Measurements from ENCODE around the gene DPM2.

DPM2 gene

DNA sequence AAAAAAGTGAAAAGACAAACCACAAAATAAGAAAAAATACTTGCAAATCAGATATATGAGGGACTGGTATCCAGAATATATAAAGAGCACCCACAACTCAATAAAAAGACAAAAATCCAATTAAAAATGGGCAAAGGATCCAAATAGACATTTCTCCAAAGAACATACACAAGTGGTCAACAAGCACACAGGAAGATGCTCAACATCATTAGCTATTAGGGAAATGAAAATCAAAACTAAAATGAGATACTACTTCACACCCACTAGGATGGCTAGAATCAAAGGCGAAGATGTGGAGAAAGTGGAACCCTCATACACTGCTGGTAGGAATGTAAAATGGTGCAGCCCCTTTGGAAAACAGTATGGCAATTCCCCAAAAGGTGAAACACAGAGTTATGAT lies 21.1 kb upstream of the DPM2 start:
- DNase-seq (ENCODE audit: low read depth in 4 of 4, low spot score in 1 of 4): no peak

DNA sequence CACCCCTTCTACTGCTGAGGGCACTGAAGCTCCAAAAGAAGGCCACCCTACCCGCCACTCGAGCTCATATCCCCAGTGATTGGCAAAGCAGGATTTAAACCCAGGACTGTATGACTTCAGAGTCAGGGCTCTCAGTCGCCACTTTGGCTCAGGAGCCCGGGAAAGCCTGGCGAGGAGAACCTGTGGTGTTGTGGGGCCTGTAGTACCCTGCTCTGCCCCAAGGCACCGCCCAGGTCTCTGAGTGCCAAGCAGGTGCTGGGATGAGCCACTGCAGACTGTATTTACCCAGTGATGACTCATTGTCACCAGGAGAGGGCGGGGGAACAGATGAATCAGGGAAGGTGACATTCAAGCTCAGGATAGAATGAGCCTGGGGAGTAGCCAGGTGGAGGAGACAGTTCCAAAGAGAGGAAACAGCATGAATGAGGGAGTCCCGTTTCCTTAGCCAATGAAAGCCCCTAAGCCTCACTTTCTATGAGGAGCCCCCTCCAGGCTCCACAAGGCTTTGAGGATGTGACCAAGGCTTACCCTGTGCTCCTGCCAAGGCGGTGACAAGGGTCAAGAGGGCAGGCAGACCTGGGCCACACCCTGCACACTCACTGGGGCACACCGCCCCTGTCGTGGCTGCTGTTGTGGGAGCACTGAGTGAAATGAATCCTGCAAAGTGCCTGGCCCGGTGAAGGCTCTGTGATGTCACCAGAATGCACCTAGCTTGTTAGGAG lies 17.8 kb upstream of the DPM2 start:
- DNase-seq (ENCODE audit: low read depth in 4 of 4, low spot score in 1 of 4): peak; percentile 53 to 81 (median 62)

DNA sequence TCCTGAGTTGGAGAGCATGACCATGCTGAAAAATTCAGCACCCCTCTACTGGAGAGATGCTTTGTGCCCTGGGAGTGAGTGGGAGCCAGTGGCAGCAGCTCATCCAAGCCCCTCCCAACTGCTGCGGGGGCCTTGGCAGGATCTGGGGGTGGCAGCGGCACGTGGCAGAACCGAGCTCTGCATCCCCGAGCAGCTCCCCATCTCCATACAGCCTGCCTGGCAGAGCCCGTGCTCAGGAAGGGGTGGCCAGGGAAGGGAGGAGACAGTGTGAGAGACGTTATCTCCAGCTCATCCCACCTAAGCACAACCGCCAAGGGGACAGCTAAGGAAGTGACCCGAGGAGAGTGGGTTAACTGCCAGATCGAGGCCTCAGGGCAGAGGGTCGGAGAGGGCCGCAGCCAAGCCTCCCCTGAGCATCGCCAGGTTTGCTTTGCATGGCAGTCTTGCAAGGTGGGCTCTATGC lies 17.2 kb upstream of the DPM2 start:
- no peak for DNase-seq (ENCODE audit: low read depth in 4 of 4, low spot score in 1 of 4)

DNA sequence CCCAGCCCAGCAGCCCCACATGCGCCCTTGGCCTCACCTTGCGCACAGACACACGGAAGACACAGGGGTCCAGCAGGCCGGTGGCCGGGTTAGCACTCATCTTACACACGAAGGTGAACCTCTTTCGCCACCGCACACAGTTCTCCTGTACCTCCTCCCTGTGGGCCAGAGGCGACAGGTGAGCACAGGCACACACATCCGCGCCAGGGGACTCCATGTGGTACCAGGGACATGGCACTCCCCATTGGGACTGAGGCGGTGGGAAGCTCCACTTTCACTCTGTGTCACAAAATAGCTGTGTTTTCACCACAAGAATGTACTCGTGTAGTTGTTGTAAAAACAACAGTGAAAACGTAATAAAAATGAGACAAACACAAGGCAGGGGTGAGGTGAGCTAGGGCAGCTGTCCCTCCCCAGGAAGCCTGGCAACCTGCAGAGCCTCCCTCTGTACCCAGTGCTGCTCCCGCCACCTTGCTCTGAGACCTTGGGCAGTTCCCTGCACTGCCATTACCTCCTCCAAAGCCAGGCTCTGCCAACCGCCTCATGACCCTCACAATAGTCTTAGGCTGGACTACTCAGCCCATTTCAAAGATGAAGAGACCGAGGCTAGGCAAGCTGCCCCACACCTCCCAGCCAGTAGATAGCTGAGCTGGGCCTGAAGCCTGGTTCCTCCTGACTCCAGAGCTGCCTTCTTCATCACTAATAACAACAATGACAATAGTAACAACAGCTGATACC lies 16.3 kb upstream of the DPM2 start:
- DNase-seq (ENCODE audit: low read depth in 4 of 4, low spot score in 1 of 4): no peak

DNA sequence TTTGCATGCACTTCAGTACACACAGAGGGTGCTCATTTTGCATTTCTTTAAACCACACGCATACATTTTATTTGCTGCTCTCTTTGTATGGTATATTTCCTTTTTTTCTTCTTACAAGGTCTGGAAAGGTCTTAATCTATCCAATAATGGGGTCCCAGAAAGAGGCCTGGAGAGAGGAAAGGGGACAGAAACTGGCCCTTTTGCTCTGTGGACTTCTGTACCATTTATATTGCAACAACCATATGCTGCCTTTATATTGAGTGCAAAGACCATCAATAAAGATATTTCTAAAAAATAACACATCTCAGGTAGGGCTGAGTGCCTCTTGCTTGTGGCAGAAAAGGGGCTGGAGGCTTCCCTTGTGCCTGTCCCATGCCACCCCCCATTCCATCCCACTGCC lies 15.5 kb upstream of the DPM2 start:
- no peak for DNase-seq (ENCODE audit: low read depth in 4 of 4, low spot score in 1 of 4)

DNA sequence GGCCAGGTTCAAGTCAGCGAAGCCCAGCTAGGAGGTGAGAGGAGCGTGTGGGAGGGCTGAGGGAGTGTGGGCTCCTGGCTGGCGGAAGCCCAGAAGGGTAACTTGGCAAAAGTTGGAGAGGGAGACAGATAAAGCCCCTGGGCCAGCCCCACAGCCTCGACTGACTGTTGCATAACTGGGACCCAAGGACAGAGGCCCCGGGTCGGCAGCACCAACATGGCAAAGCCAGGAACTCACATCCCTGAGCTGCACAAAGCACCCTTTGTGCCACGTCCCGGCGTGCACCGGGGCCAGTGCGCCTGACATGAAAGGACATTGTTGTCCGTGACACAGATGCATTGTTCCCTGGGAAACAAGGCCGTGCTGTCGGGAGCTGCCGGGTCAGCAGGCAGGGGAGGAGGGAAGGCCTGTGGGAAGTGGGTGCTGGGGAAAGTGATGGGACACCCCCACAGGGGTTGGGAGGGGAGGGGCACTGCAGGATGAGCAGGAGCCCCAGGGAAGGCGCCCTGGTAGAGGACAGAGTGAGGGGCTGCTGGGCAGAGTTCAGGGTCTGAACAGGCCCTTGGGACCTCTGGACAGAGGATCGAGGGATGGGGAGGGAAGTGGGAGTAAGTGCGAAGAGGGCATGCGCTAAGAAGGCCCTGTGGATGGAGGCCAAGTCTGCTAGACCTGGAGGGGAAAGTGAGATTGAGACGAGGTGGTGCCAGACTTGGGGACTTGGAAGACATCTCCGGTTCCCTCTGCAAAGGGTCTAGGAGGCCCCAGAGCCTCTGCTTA lies 13.0 kb upstream of the DPM2 start:
- DNase-seq (ENCODE audit: low read depth in 4 of 4, low spot score in 1 of 4): no peak

DNA sequence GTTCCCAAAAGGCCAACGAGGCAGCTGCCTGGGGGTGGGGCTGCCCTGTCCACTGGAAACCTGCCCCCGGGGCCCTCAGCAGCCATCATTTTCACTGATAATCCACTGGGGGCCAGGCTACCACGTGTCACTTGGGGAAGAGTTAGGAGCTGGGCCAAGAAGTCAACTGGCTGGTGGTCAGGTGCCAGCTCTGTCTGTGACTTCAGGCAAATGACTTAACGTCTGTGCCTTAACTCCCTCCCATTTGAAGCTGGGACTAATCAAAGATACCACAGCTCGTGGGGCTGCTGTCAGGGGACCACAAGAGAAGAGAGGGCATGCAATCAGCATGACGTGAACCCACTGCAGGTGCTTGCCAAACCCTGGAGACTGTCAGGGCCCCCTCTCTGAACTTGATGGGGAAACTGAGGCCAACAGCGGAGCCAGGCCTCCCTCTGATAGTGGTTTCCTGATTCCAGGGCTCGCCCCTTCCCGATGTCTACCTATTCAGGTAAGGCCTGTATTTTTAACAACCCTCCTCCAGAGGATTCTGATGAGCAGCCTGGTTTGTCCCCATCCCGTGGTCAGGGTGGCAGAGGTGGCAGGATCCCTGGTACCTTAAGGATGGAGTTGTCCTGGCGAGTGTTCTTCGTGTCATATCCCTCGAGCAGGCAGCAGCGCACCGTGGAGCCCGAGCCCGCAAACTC lies 12.3 kb upstream of the DPM2 start:
- DNase-seq (ENCODE audit: low read depth in 4 of 4, low spot score in 1 of 4): no peak

DNA sequence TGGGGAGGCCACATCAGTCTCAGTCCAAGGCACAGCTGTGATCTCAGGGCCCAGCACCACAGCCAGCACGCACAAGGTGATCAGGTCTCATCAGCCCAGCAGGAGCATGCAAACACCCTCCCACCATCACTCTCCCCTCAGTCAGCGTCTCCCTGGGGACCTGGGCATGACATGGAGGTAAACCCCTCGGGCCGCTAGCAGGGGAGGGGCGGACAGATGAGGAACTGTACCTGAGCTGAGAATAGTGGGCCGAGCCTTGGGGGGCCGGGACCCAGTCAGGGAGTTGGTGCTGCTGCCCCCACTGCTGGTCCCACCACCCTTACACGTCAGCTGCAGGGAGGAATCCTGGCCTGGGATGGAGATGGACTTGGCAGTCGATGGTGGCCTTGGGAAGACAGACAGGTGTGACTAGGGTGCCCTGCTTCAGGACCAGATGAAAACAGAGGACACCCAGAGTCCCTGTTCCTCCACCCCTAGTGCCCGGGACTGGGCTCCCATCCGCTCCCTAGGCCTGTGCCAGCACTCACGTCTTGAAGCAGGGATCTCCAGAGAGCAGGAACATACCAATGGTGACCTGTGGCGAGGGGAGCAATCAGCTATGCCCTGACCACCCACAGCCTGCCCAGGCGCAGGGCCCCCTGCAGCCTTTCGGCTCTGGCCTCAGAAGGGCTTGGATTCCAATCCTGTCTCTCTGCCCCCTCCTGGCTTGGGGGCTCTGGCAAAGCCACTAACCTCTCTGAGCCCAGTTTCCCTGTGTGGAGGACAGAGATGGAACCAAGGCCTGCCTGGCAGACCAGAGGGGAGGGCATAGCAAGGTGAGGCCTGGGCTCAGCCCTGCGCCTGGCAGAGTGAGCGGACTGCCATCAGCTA lies 10.4 kb upstream of the DPM2 start:
- no peak for DNase-seq (ENCODE audit: low read depth in 4 of 4, low spot score in 1 of 4)

DNA sequence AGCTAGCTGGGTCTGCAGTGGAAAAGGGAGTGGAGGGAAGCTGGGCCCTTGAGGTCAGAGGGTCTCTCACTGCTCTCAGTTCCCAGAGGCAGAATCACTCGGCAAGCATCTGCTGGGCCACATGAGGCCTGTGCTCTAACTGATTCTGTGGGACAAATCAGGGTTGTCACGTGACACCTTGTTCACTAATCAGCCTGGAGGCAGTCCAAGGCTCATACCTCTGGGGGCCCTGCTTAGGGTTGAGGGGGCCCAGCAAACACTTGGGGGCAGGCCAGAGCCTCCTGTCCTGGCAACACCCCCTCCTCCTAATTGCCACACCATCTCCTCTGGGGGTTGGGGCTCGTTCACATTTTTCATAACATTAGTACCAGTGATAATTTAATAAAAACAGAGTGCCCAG lies 9.1 kb upstream of the DPM2 start:
- DNase-seq (ENCODE audit: low read depth in 4 of 4, low spot score in 1 of 4): no peak

DNA sequence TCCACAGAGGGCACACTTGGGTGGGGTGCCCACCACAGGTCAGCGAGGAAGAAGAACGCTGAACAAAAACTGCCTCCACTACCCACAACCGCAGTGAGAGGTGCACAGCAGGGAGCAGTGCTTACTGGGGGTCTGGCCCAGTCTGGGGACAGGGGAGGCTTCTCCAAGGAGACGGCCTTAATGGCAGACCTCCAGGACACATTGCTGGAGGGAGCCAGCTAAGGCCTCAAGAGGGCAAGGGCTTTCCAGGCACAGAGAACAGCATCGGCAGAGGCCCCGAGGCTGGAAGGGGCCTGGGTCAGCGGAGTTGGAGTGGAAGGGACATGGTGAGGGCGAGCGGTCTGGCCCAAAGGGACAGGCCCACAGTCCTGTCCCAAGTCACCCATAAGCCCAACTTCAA lies 8.3 kb upstream of the DPM2 start:
- DNase-seq (ENCODE audit: low read depth in 4 of 4, low spot score in 1 of 4): no peak

DNA sequence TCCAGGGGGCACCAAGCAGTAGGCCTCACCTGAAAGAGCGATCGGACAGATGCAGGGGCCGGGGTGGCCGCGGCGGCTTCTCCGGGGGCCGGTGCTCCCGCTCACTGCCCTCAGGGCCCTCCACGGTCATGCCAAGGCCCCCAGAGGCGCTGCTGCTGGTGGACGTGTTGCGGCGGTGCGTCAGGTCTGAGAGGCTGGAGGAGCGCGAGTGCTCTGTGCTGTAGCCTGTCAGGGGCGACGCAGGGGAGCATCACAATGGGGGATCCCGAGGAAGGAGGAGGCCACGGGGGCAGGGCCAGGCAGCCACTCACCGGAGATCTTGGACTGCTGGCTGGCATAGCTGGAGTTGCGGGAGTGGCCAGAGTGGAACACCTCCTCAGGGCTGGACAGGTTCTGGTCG lies 7.7 kb upstream of the DPM2 start:
- no peak for DNase-seq (ENCODE audit: low read depth in 4 of 4, low spot score in 1 of 4)

DNA sequence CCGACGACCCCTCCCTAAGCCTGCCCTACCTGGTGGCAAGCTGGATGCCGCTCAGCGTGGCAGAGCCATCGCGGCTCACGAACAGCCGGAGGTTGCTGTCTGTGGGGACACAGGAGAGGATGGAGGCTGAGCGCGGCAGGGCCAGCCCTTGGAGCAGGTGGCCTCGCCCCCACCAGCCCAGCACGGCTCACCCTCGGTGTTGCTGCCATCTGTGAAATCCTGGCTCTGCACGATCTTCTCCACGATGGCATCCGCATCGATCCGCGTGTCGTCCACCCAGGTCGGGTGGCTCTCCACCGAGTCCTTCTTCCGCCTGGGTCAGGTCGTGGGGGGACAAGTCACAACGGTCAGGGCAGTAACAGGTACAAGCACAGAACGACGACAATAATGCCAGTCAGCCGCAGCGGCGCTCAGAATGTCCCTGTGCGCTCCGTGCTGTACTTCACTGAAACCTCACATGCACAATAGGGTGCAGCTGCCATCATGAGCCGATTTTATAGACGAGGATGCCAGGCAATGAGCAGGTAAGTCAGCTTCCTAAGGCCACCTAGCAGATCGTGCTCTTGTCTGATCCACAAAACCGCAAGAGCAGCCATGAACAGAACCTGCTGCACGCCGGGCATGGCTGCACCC lies 7.0 kb upstream of the DPM2 start:
- DNase-seq (ENCODE audit: low read depth in 4 of 4, low spot score in 1 of 4): no peak

DNA sequence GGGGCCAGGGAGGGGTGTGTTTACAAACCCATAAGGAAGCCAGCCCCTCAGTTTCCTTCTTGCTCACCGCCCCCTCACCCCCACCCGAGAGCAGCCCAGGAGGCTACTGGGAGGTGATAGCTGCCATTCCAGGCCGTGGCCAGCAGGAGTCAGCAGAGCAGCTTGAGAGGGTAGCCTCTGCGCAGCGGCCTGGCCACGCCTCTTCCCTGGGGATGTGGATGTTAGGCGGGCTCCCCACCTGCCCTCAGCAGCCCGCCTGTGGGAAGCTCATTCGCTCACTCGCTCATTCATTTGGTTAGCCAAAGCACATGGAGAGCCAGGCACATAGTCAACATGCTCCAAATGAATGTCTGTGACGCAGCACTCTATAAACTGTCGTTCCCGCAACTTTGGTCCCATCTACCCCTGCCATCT lies 6.1 kb upstream of the DPM2 start:
- DNase-seq (ENCODE audit: low read depth in 4 of 4, low spot score in 1 of 4): peak; percentile 65 to 81 (median 68)

DNA sequence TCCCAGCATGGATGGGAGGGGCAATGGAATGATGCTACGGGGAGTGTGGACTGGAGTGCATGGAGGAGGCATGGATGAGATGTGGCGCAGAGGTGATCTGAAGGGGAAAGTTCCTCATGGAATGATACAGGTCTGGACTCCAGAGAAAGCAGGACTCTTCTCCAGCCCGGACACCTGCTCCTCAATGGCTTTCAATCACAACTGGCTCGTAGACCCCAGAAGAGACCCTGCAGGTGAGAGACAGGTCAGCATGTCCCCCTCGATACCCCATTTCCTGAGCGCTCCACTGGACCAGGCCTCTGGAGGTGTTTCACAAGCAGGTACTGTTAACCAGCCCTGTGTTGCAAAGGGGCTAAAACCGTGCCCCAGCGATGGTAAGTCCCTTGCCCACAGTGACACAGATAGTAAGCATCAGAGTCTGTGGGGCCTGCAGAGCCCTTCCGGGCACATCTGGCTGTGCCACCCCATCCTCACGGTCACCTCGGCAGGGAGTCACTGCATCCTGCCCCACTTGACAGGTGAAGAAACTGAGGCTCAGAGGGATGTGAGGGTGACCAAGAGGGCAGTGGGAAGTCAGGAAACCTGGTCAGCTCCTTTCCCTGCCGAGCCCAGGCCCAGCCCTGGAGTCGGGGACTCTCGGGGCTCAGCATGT lies 5.5 kb upstream of the DPM2 start:
- no peak for DNase-seq (ENCODE audit: low read depth in 4 of 4, low spot score in 1 of 4)

DNA sequence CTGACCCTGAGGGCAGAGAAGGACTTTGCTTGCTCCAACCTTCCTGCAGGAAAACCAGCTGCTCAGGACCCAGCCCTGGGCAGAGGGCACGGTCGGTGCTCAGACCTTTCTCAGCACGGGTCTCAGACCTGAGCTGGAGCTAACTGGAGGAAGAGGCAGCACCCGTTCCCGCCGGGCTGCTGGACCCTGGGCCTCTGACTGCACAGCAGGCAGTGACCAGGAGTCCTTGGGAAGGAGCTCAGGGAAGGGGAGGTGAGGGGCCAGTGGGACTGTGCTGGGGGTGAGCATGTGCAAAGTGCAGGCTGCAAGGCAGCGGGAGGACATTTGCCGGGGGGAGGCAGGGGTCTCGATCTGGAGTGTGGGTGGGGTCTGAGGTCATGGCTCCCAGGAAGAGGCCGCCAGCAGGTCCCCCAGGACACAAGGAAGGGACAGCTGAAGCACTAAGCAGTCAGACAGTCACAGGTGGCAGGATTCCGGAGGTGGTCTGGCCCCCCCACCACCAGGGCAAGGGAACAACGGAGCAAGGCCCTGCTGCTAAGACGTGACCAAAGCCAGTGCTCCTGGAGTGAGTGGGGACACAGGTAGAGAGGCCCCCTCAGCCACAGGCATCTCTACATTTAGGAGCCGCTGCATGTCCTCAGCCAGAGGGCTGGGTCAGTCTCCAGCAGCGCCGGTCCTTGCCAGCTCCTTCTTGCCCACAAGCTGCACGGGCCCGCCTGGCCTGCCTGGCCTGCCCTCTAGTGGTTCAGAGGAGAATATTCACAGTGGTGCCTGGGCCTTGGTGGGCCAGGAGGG lies 4.8 kb upstream of the DPM2 start:
- no peak for DNase-seq (ENCODE audit: low read depth in 4 of 4, low spot score in 1 of 4)

DNA sequence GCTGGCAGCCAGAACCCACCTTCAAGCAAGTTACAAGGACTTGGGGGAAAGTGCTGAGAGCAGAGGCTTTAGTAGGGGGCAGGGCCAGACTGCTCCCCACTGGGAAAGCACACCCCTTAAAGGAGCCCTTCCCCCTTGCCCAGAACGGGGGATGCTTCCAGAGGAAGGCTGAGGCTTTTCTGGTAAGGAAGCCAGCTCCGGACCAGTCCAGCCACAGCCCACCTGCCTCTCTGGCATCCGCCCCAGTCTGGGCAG lies 4.2 kb upstream of the DPM2 start:
- DNase-seq (ENCODE audit: low read depth in 4 of 4, low spot score in 1 of 4): no peak

DNA sequence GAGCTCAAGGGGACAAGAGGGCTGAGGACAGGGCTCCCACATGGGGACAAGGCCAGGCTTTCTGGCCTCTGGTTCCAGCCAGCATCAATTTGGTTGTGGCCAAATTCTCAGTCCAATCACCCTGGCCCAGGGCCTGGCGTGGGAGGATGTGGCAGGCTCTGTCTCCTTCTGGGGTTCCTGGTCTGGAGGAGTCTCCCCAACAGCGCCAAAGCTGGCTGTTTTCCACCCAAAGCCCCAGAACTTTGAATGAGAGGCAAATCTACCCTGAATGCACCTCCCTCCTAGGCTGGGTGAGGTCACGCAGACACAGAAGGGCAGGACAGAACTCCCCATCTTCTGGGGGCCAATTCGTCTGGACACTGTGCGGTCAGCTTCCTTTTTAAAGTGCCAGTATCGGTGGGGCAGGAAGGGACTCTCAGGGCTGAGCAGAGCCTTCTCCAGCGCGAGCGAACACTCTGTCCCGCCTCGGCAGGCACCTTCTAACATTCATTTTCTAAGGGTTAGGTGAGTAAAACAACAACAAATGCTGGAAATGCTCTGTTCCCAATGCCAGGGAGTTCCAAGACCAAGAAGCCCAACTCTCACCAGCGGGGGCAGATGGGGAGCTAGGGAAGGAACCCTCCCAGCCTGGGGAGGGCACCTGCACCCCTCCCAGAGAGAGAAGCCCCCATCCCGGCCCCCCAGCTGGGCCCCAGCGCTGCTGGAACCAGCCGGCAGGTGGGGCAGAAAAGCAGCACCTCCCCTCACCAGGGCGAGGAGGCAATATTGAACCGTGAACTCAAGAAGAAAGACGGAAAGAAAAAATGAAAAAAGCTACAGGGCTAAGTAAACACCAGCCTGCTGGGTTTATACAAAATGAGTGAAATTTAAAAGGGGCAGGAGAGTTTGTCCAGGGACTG lies 3.7 kb upstream of the DPM2 start:
- DNase-seq (ENCODE audit: low read depth in 4 of 4, low spot score in 1 of 4): no peak

DNA sequence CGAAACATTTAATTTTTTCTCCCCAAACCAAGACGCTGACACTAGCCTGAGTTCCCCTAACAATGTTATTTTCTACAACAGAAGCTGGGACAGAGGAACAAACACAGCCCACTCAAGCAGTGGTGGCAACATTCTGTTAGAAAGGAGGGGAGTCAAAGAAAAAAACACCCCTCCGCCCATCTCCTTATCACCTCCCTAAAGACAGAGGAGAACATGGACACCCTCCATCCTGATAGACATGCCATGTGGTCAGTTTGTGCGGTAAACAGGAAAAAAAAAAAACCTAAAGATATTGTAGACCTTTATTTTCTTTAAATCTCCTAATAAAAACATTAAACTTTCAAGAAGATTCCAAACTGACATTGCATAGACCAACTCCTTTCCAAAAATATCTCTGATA lies 2.9 kb upstream of the DPM2 start:
- DNase-seq (ENCODE audit: low read depth in 4 of 4, low spot score in 1 of 4): no peak
